Neural progenitor cell (in vitro differentiated cells): ENCODE measurements around the gene ELANE.

Experiments used
- CTCF ChIP-seq: fragments of 200-600 bp; sonication (generic); IDR thresholded peaks from 2 replicates; pipeline ENCODE4 v1.5.1; 2017; ENCODE audit warnings: antibody characterized with exemption, mild to moderate bottlenecking
- EZH2 ChIP-seq: fragments of 200-600 bp; sonication (generic); IDR thresholded peaks from 2 replicates; pipeline ENCODE4 v1.6.1; 2017; ENCODE audit warnings: antibody characterized with exemption, mild to moderate bottlenecking, moderate library complexity
- EZH2phosphoT487 ChIP-seq: fragments of 200-600 bp; sonication (generic); IDR thresholded peaks from 2 replicates; pipeline ENCODE4 v1.6.1; 2017; ENCODE audit warnings: antibody characterized with exemption

- TF ChIP-seq CTCF (no peak), EZH2 (no peak), EZH2phosphoT487 (no peak)
These were observed 17.4 kb downstream of the ELANE start for GRCh38 chr19:869245-870177.
